Ovary (tissue), 3 donors: ENCODE data around the gene KCNQ5.

ENCODE experiments used
- CTCF ChIP-seq, 3 donors: fragments of 450-650 bp in 2 of 3; fragments of 200-600 bp in 1 of 3; IDR thresholded peaks; one replicate each; pipeline versions ENCODE4 v1.5.1 to v1.8.0; 2016 to 2022; ENCODE audit warnings: antibody characterized with exemption in 3 of 3, mild to moderate bottlenecking in 1 of 3
- EP300 ChIP-seq: sonication (generic); formaldehyde crosslinking; IDR thresholded peaks from one replicate; pipeline ENCODE4 v1.6.1; 2017; ENCODE audit warnings: antibody characterized with exemption
- POLR2A ChIP-seq: fragments of 450-650 bp; IDR thresholded peaks from one replicate; pipeline ENCODE4 v1.6.1; 2017; ENCODE audit warnings: antibody characterized with exemption, mild to moderate bottlenecking, moderate library complexity
- donor health status: DM: no; HTN: no; CAD: no.

- TF ChIP-seq POLR2A (no peak), EP300 (no peak), CTCF (IDR thresholded peaks at IDR 0.05) (no peak)
Measured at GRCh38 chr6:72809746-72810379, 188.0 kb downstream of the KCNQ5 start.
